NCI-H524 treated with DMSO at 0.1 percent for 48 hours (cell line): ENCODE measurements around the gene PARP14.
"Not testable (repeated sequence)": the region's sequence is repeated elsewhere in the genome, so short reads cannot be mapped to it uniquely, and the experiment has no call there.

ENCODE experiments used
- DNase-seq: peaks from one replicate; lab custom pipeline; 2025; lab: John Stamatoyannopoulos, UW

PARP14 gene

GRCh38 chr3:122680475-122681283 lies at the start of gene PARP14:
Gene PARP14, plus strand, starts transcription at chr3:122680839. Its CDS starts 45 bp downstream, at chr3:122680884.
- no peak for DNase-seq

GRCh38 chr3:122635789-122636188 lies 44.9 kb upstream of the PARP14 start:
- no peak for DNase-seq

GRCh38 chr3:122636697-122637096 lies 43.9 kb upstream of the PARP14 start:
- no peak for DNase-seq

- no peak for DNase-seq
Observed at GRCh38 chr3:122640437-122640999, 40.1 kb upstream of the PARP14 start.

- DNase-seq: no peak
Observed at GRCh38 chr3:122642935-122643334, 37.7 kb upstream of the PARP14 start.

- no peak for DNase-seq
Observed at GRCh38 chr3:122646146-122646988, 34.3 kb upstream of the PARP14 start.

- DNase-seq: not testable (repeated sequence)
Observed at GRCh38 chr3:122651233-122651907, 29.3 kb upstream of the PARP14 start.

GRCh38 chr3:122651962-122652361 lies 28.7 kb upstream of the PARP14 start:
- not testable (repeated sequence) for DNase-seq

- not testable (repeated sequence) for DNase-seq
Observed at GRCh38 chr3:122658336-122658735, 22.3 kb upstream of the PARP14 start.

- DNase-seq: no peak
Observed at GRCh38 chr3:122660297-122660974, 20.2 kb upstream of the PARP14 start.

- DNase-seq: no peak
Observed at GRCh38 chr3:122661633-122662032, 19.0 kb upstream of the PARP14 start.

- DNase-seq: no peak
Observed at GRCh38 chr3:122662505-122662904, 18.1 kb upstream of the PARP14 start.

- peak; percentile 99 for DNase-seq
Observed at GRCh38 chr3:122665226-122665786, 15.3 kb upstream of the PARP14 start.

- DNase-seq: peak; percentile 86
Observed at GRCh38 chr3:122665881-122666280, 14.8 kb upstream of the PARP14 start.

GRCh38 chr3:122668930-122669730 lies 11.5 kb upstream of the PARP14 start:
- DNase-seq: no peak

- DNase-seq: no peak
Observed at GRCh38 chr3:122671553-122671952, 9.1 kb upstream of the PARP14 start.

GRCh38 chr3:122674339-122674738 lies 6.3 kb upstream of the PARP14 start:
- no peak for DNase-seq

GRCh38 chr3:122676759-122677158 lies 3.9 kb upstream of the PARP14 start:
- DNase-seq: no peak

- DNase-seq: no peak
Observed at GRCh38 chr3:122677216-122677615, 3.4 kb upstream of the PARP14 start.

GRCh38 chr3:122678506-122678905 lies 2.1 kb upstream of the PARP14 start:
- DNase-seq: no peak
